Activated T-cell treated with anti-CD3 and anti-CD28 coated beads for 24 hours (primary cell): Measurements from ENCODE around the gene NDUFB7.

Experiments used
- DNase-seq: peaks from one replicate; pipeline ENCODE4 v3.0.0-alpha.2; 2020; ENCODE audit warnings: low read depth

NDUFB7 gene

DNA sequence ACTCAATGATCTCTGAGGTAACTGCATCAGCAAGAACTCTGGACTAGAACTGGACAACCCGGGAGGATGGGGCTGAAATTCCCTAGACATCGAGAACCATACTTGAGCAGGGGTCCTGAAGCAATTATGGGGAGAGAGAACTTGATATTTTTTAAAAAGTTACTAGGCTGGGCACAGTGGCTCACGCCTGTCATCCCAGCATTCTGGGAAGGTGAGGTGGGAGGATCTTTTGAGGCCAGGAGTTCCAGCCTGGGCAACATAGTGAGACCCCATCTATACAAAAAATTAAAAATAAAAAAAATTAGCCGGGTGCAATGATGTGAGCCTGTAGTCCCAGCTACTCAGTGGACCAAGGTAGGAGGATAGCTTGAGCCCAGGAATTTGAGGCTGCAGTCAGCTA, 51.3 kb downstream of the NDUFB7 start:
- DNase-seq, result no peak

DNA sequence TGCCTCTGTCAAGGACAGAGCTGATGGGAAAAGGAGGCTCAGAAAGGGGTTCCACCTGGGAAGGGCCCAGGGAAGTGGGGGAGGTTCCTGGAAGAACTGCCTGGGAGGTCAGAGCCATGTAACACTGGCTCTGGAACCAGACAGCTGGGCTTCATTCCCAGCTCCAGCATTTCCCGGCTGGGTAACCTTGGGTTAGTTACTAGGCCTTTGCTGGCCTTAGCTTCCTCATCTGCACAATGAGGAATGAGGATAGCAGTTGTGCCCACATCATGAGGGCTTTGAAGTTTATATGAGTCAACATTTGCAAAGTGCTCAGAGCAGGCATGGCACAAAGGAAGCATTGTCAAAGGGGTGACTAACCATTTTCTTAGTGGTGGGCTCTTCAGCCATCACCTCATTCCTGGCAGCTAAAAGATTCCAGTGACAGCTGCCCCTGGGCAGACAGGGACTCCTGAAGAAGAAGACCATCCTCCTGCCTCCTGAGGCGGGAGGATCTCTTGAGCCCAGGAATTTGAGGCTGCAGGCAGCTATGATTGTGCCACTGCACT, 51.9 kb downstream of the NDUFB7 start:
- no peak for DNase-seq

DNA sequence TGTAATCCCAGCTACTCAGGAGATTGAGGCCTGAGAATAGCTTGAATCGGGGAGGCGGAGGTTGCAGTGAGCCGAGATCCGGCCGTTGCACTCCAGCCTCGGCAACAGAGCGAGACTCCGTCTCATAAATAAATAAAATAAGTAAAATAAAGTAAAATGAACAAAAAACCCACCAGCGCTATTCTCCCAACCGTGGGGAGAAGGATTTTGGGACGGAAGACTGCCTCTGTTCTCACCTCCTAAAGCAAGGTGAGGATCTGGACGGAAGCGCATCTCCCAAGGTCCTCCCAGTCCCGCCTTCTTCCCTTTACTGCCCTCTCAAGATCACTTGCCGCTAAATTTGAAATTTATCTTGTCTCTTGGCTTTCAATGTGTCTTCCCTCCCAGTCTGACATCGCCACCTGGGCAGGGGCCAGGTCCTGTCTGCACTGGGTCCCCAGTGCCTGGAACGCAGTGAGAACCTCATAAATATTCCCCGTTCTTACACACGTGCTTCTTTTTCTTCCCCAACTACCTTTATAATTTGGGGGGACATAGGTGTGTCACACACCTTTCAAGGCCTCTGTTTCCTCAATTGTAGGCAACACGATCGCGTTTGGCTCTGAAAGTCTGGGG, 52.5 kb downstream of the NDUFB7 start:
- DNase-seq, result no peak

DNA sequence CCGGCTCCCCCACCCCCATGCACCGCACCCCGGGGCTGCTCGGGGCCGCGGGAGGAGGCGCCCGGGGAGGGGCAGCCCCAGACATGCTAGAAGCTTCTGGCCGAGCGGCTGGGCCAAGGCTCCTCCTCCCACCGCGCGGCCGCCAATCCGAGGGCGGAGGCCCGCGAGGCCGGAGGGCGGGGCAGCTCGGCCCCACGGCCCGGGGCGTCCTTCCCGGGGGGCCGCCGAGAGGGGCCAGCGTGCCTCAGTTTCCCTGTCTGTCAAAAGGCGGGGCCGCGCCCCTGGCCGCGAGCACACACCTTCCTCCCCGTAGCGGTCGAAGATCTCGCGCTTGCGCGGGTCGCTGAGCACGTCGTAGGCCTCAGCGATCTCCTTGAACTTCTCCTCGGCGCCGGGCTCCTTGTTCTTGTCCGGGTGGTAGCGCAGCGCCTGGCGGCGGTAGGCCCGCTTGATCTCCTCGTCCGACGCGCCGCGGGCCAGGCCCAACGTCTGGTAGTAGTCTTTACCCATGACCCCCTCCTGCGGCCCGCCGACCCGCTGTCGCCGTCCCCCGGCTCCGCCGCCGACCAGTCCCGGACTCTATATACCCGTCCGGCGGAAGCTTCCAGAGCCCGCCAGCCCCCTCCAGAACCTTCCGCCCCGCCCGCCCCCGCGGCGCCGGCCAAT, 53.9 kb downstream of the NDUFB7 start, which contains the start of gene DNAJB1:
TSS of gene DNAJB1 (minus strand) at position 558 of the 666 bp plus-strand sequence. CDS start at position 510, 48 bp downstream.
- peak; percentile 55 for DNase-seq

DNA sequence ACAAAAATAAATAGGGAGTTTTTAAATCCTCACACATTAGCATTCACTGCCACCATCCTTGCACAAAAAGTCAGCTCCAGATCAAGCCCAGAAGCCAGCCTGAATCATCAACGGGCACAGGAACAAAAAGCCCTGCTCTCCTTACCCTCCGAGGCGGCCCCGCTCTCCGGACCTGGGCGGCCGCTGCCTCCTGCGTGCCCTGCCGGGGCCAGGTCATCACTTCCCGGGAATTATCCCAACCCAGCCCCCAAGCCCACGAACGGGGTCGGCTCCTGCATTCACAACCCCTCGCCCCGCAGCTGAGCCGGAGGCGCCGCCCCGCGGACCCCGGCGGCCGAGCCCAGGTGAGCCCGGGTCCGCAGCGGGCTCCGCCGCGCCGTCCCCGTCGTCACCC, 54.4 kb downstream of the NDUFB7 start:
- DNase-seq, result no peak

DNA sequence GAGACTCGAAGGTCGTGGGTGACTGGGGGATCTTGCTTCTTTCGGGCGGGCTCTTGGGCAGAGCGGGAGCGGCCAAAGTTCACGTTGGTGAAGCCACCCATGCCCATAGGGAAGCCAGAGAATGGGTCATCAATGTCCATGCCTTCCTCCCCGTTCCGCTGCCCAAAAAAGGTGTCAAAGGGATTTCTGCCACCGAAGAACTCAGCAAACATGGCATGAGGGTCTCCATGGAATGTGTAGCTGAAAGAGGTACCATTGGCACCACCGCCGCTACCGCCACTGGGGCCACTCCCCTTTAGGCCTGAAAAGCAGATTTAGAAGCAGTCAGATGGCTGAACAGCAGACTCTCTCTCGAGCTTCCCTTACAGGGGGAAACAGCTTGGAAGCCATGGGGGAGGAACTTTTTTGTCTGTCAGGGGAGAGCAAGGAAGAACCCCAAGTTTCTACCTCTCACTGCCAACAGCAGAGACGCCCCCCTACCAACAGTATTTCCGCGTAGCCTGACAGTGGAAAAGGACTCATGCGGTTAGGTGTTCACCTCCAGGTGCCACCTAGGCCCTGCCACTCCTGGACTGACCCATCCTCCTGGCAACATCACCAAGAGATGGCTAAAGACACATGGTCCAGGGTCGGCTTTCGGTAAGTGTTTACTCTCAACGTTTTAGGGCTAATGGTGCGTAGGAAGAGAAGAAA, 55.0 kb downstream of the NDUFB7 start:
- DNase-seq, result no peak
